GM19438 (cell line): Measurements from ENCODE around the gene SLC9A3.
"Not testable (repeated sequence)": the region's sequence is repeated elsewhere in the genome, so short reads cannot be mapped to it uniquely, and the experiment has no call there.

Experiments
- ATAC-seq: cut with Tn5 transposase; IDR thresholded peaks from one replicate; pipeline ENCODE4 v1.9.1; 2021; ENCODE audit warnings: low read depth; ENCODE audit not compliant: unreplicated experiment

Gene SLC9A3

DNA sequence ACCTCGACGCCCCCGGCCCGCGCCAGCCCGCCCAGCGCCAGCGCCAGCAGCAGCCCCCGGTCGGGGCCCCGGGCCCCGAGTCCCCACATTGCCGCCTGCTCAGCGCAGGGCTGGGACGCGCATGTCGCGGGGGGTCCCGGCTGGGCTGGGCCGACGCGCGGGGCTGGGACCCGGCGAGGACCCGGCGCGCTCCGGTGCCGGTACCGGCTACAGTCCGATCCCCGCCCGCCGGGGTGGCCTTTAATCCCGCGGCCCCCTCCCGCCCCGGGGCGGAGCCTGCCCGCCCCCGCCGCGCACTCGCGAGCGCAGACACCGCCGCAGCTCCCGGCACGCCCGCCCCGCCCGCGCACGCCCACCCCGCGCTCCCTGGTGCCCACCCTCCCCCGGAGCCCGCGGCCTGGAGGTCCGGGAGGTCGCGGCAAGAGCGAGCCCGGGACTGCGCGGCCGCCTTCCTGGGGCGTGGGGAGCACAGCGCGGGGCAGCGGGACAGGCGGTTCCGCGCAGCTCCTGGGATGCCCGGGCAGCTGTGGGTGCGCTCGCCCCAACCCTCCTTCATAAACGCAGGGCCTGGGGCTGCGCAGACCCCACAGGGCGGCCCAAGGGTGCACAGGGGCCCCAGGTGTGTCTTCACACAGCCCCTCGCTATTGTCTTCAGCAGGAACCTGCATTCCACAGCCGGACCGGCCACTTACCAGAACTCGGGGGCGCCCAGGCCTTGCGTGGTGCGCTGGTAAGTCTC lies at the start of gene SLC9A3:
TSS of gene SLC9A3 (minus strand) at position 216 of the 739 bp plus-strand sequence.
- ATAC-seq: no peak

DNA sequence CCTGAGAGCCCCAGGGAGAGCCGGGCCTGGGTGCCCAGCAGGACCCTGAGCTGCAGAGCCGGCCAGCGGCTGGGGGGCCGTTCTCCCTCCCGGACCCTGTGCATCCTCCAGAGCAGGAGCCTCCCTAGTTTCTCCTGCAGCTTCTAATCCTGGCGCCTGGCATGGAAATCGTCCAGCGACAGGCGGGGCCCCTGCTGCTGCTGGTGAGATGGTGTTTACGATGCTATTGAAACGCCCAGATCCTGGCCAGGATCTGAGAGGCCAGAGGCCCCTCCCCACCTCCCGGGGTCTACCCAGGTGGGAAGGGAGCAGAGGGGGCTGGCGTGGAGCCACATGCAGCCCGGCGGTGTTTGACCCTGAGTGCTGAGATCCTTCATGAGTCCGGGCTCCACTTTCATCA lies 49.7 kb upstream of the SLC9A3 start:
- no peak for ATAC-seq

DNA sequence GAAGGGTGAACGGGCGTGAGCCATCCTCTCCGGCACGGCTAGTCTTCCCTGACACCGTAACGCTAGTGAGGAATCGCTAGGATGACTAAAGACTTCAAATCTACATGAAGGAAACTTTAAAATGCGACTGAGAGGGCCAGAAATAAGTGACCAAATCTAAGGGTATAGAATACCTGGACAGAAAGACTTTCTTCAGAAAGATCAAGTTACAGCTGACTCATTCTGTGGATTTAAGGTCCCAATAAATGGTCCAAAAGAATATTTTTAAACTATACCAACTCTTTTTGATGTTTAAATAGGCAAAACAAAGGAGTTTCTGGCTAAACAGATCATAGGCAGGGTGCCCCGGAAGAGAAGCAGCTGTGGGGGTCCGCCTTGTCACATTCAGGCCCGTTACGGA lies 49.0 kb upstream of the SLC9A3 start:
- no peak for ATAC-seq

DNA sequence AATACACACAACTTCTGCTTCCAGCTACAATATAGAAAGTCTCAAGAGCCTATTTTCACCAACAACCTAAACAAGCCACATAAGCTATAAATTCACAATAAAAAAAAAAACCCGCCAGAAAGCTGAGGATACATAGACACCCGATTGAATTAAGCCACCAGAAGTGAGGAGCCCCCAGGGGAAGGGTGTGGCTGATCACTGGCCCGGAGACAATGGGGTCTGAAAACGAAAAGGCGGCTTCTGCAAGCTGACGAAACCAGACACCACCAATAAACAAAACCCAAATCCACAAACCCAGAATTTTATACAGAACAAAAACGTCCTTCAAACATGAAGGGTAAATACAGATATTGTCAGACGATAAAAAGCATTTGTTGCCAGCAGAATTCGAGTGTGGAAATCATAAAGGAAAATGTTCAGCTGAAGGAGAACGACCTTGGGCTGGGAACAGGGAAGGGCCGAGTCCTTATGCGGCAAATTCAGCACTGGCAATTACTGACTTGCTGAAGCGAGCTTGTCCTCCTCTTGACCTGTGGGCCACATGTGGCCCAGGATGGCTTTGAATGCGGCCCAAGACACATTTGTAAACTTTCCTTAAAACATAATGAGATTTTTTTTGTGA lies 48.3 kb upstream of the SLC9A3 start:
- ATAC-seq: no peak

DNA sequence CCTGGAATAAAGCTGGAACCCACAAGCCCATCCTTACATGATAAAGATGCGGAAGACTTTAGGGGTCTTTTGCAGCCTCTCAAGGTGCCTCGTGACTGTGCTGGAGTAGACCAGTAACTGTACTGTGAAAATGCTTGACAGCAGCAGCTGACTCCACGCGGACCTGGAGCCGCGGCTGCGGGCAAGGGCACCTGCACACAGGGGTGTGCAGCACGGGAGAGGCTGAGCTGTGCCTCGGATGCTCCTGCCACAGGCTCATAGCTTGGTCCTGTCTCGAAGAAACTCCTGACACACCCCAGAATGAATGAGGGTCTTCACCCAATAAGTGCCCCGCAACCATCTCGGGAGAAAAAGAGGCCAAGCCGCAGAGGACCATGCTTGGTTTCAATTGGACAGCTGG lies 47.5 kb upstream of the SLC9A3 start:
- ATAC-seq: no peak

DNA sequence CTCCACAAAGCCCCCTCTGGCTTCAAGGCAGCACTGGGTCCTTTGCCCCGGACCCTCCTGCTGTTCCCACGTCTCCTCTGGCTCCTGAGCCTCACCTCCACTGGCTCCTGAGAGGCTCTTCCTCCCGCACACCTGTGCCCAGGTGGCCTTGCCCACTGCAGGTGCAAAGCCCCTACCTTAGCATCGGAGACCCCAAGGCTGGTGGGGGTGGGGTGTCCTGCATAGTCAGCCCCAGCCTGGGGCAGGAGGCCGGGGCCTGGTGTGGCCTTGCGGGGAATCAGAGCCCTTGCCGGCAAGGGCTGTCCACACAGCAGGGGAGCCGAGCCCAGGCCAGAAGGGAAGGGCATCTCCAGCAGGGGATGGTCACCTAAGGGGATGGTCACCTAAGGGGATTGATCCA lies 46.6 kb upstream of the SLC9A3 start:
- no peak for ATAC-seq

DNA sequence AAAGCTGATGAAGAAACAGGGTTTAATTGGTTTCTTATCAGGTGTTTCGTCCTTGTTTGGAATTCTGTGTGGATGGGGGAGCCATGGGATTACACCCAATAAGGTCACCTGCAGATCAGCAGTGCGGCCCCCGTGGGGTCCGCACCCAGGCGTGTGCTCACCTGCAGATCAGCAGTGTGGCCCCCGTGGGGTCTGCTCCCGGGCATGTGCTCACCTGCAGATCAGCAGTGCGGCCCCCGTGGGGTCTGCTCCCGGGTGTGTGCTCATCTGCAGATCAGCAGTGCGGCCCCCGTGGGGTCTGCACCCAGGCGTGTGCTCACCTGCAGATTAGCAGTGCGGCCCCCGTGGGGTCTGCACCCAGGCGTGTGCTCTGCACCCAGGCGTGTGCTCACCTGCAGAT lies 46.2 kb upstream of the SLC9A3 start:
- ATAC-seq: no peak

DNA sequence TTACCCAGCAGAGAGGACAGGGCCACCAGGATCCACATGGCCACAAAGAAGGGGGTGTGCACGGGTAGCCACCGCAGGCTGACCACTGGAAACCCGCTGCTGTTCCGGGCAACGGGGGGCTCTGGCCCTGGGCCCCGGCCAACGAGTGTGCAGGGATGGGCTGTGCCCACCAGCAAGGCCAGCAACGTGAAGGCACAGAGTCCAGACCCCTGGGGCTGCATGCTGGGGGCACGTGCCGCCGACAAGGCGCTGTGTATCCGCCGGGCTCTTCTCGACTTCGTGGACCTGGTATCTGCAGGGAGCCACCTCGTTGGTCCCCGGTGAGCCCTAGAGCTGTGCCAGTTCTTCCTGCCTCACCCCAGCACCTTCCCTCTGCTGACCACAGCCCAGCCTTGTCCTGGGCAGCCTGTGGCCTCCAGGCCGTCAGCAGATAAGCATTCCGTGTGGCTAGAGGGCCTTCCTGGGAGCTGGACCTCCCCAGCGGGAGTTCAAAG lies 45.7 kb upstream of the SLC9A3 start:
- no peak for ATAC-seq

DNA sequence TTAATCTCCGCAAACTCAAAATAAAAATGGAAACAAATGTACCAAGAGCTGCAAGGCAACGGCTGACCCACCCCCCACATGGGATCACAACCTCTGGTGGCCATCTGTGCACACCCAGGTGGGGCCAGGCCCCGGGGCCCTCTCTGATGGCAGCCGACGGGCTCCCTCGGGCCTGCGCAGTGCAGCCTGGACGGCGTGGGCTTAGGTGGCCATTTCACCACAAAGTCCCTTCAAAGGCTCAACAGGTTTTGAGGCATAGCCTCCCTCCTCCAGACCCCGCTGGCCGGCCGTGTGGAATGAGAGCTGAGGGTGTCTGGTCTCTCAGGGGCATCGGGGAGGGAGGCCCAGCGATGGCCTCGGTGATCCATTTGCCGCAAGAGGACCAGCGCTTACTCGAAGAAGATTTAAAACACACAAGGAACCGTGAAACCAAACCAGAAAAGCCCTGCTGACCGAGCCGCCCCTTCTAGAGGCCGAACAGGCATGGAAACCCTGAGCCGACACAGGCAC lies 45.2 kb upstream of the SLC9A3 start:
- ATAC-seq: no peak

DNA sequence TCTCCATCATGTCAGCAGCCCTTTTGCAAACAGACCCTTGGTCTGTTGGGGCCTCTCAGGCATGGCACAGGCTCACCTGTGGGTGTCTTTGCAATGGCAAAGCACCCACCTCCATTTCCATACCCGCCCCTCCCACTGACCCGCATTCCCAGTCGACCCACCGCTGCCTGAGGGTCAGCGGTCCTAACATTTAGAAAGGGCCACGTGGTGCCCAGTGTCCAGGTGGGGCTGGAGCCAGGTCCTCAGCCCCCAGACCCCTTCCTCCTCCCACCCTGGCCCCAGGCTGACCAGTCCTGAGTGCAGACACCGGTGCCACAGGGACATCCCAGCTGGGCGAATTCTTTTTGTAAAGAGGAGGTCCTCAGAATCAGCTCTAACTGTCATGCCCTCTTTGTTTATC lies 44.6 kb upstream of the SLC9A3 start:
- ATAC-seq: no peak

DNA sequence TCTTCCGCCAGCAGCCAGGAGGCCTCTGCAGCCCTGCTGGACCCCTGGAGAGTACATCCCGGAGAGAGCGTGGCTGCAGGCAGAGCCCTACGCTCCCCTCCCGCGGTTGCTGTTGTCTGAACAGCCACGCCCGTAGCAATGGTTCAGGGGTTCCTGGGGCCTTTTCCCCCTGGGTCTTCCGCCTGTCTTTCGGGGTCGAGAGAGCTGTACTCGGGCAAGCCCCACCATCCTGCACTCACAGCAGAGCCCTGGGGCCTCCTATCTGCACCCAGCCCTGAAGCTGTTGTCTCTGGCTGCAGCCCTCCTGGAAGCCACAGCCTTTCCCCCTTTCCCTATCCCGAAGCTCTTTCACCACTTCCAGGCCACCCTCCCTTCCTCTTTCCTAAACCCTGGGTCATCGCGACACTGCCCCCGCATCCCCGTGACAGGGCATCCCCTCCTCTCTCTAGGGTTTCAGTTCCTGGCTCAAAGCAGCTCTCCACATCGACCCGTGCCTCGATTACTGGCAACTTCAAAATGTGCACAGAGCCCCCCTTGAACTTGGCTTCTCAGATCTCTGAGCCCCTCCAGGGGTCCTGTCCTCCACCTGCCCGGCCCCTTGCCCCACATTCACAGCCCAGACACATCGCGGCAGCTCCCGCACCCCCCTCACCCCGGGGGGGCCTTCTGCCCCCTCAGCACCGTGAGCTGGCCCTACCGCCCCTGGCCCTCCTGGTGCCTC lies 44.0 kb upstream of the SLC9A3 start:
- no peak for ATAC-seq

DNA sequence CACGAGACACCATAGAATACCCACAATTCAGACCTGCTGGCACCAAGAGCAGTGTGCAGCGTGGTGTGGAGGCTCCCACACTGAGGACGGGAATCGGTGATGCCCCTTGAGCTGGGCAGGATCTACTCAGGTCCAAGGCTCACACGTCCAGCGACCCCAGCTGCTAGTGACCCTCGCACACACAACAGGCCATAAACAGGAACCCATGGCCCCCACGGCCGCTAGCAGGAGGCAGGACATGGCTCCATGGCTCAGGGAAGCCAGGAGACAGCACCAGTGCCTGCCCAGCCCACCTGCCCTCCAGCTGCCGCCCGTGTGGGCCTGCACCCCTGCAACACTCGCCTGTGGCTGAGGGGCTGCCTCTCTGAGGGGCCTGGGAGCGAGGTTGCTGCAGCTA lies 43.4 kb upstream of the SLC9A3 start:
- ATAC-seq: no peak

DNA sequence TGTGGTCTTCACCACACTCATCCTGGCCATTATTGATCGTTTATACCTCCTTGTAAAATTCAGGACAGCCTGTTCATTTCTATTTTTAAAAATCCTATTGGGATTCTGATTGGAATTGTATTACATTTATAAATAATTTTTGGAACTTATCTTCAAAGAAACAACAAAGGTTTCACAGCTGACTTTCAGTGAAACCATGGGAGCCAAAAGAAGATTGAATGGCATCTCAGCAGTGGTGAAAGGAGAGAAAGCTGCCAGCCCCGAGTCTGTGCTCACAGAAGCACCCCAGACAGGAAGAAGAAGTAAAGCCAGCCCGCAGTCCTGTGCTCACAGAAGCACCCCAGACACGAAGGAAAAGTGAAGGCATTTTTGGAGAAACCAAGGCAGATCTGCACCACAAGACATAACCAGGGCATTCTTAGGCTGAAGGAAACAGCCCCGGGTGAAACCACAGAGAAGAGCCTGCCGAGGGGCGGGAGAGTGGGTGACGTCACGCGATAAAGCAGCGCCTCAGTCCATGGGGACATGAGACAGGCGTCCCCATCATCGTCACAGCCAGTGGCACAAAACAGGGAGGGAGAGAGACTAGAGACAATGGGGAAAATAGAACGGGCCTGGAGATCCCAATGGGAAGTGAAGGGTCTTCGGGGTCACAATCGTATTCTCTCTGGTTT lies 42.5 kb upstream of the SLC9A3 start:
- no peak for ATAC-seq

DNA sequence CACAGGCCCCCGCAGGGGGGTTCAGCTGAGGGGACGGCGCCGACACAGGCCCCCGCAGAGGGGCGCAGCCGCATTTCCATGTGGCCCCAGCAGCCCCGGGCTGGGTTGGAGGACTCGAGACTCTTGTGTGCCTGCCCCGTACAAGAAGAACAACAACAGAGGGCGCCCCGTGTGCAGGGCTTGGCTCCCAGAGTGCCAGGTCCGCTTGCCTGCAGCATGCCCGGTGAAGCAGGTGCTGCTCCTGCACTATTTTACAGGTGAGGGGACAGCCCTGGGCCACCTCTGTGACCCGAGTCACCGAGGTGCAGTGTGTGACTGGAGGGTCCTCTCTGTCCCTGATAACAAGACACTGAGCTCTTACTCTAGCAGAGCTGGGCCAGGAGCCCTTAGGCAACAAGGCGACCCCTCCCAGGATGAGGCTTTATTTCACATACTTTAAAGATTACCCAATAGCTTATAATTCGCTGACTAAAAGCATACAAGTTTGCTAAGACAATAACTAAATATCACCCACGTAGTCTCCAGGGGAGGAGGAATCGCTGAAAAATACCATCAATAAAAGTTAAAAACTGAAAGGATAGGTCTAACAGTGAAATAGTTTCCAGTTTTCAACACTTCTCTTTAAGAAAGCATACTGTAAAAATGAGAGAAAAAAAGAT lies 41.7 kb upstream of the SLC9A3 start:
- no peak for ATAC-seq

DNA sequence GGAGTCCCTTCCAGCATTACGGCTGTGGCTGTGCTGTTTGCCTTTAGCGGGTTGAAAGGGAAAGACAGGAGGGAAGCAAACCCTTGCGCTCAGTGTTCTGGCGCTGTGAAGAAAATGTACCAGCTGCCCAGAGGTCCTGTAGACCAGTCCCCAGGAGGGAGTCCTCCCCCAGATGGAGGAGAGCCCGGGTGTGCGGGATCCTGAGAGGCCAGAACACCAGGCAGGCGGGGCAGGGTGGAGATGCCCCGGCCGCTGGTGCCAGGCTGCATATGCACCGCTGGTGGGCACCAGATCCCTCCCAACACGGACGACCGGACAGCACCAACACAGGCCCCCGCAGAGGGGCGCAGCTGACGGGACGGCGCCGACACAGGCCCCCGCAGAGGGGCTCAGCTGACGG lies 37.2 kb upstream of the SLC9A3 start:
- no peak for ATAC-seq

DNA sequence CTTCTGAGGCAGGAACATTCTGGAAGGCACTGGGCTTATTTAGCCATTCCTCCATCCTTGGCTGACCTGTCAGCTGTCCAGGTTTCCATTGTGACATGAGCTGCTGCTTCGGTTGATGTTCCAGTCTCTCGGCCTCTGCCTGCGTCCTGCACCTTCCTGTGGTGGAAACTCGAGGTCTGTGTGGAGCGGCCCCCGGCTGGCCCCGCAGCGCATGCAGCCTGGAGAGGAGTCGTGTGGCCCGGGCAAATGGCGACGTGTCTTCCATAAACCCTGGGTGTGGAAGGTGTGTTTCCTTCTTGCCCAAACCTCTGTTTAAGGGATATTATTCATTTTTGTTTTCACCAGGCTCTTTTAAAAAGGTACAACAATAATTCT lies 36.5 kb upstream of the SLC9A3 start:
- no peak for ATAC-seq

DNA sequence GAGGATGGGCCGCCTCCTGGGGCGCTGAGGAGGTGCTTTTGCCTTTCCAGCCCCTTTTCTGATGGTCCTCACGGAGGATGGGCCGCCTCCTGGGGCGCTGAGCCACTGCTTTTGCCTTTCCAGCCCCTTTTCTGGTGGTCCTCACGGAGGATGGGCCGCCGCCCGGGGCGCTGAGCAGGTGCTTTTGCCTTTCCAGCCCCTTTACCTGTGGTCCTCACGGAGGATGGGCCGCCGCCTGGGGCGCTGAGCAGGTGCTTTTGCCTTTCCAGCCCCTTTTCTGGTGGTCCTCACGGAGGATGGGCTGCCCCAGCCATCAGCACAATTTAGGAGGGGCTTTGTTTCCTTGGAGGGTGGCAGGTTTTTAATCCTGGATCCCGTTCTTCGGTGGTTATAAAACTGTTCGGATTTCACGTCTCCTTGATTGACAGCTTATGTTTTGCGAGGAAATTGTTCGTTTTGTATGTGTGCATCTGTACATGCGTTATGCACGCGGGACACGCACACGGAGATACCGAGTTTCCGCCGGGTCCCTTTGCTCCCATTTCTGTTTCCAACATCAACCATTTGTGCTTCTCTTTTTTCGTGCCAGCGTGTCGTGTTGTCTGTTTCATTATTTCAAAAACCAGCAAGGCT lies 34.7 kb upstream of the SLC9A3 start:
- no peak for ATAC-seq

DNA sequence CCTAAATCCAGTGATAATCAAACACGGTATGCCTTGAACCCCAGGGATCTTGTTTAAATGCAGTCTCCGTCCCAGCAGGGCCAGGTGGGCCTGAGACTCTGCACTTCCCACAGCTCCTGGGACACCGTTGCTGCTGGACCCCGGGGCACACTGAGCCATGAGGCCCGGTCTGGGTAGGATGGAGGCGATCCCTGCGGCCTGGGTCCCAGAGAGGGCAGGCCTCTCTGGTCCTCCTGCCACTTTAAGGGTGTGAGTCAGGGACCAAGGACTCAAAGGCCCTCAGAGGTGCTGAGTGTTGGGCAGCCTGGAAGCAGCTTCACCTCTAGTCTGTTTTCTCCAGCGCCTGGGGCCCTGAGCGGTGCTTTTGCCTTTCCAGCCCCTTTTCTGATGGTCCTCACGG lies 34.1 kb upstream of the SLC9A3 start:
- ATAC-seq: no peak

DNA sequence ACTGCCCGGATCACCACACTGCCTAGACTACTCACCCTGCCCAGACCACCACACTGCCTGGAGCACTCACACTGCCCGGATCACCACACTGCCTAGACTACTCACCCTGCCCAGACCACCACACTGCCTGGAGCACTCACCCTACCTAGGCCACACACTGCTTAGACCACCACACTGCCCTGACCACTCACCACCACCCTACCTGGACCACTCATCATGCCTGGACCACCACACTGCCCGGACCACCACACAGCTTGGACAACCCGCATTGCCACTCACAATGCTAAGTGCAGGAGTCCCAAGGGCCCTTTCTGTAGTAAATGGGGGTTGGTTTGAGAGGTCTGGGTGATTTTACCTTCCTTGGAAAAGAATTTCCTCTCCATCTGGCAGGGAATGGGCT lies 33.7 kb upstream of the SLC9A3 start:
- not testable (repeated sequence) for ATAC-seq

DNA sequence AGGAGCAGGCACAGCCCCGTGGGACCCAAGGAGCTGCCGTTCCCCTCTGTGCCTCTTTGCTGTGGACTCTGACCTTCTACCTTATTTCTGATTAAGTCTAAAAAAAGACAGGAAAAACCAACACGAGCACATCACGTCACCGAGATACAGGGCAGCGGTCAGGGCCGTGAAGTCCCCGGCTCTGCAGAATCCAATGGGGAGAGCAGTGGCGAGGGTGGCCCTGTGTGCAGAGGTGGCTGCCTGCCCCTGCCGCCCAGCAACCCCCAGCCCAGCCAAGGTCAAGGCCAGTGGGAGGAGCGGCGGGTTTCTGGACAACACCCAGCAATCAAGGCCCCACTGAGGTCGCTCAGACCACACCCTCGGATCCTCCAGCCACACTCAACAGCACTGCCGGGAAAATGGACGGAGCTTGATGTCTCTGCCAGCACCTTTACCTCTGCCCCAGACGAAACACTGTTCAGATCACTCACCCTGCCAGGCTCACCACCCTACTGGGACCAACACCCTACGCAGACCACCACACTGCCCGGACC lies 32.7 kb upstream of the SLC9A3 start:
- no peak for ATAC-seq
